ENCODE measurements around the gene BIRC2. TPM values are rescaled to one million over a fixed set of nuclear protein-coding genes. Genes with fewer than 3 reads are reported as not detected.

Gene BIRC2
- total RNA-seq, 1 experiment from 2014 or later, result 32.6 TPM

DNA sequence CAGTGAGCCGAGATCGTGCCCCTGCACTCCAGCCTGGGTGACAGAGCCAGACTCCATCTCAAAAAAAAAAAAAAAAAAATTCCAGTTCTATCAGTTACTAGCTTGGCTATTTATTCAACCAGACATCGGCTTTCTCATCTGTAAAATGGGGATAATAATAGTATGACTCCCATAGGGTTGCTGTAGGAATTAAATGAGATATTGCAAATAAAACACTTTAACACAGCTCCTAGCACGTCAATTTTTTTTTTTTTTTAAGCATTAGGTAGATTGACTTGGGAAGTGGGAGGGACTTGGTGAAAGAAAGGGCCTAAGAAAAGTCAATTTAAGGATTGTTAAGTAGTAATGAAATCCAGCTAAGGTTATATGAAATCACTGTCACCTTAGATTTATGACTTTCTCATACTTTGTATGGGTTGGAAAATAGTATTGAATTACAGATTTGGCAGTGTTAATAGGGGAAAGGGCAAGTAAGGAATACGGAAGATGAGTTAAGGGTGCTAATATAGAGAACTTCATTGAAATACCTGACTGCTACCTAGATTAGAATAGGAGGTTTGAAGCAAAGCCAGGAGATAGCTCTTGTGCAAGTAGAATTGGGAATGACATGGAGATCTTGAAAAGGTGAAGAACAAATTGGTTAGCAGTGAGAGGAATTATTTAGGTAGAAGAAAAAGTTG is 28.8 kb downstream of the BIRC2 start (continued):
- TF ChIP-seq, protein P1, sequence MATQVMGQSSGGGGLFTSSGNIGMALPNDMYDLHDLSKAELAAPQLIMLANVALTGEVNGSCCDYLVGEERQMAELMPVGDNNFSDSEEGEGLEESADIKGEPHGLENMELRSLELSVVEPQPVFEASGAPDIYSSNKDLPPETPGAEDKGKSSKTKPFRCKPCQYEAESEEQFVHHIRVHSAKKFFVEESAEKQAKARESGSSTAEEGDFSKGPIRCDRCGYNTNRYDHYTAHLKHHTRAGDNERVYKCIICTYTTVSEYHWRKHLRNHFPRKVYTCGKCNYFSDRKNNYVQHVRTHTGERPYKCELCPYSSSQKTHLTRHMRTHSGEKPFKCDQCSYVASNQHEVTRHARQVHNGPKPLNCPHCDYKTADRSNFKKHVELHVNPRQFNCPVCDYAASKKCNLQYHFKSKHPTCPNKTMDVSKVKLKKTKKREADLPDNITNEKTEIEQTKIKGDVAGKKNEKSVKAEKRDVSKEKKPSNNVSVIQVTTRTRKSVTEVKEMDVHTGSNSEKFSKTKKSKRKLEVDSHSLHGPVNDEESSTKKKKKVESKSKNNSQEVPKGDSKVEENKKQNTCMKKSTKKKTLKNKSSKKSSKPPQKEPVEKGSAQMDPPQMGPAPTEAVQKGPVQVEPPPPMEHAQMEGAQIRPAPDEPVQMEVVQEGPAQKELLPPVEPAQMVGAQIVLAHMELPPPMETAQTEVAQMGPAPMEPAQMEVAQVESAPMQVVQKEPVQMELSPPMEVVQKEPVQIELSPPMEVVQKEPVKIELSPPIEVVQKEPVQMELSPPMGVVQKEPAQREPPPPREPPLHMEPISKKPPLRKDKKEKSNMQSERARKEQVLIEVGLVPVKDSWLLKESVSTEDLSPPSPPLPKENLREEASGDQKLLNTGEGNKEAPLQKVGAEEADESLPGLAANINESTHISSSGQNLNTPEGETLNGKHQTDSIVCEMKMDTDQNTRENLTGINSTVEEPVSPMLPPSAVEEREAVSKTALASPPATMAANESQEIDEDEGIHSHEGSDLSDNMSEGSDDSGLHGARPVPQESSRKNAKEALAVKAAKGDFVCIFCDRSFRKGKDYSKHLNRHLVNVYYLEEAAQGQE (IDR thresholded peaks at IDR 0.05; ENCODE audit: low read depth), result no peak
- TF ChIP-seq ELF1 (IDR thresholded peaks at IDR 0.05; ENCODE audit: borderline replicate concordance, low read depth) (no peak), RAD21 (IDR thresholded peaks at IDR 0.05; ENCODE audit: low read depth) (no peak), SRF (IDR thresholded peaks at IDR 0.05; ENCODE audit: low read depth) (no peak), TCF7L2 (IDR thresholded peaks at IDR 0.05; ENCODE audit: borderline replicate concordance, extremely low read depth, insufficient read depth, insufficient read length) (no peak), EZH2 (IDR thresholded peaks at IDR 0.05) (no peak)

DNA sequence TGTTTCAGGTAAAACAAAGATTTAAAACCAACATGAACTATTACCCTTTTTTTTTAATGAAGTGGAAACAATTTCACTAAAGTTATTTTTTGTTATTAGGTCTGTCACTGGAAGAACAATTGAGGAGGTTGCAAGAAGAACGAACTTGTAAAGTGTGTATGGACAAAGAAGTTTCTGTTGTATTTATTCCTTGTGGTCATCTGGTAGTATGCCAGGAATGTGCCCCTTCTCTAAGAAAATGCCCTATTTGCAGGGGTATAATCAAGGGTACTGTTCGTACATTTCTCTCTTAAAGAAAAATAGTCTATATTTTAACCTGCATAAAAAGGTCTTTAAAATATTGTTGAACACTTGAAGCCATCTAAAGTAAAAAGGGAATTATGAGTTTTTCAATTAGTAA is 30.9 kb downstream of the BIRC2 start:
- Histone ChIP-seq H4K20me1 (ENCODE audit: insufficient read depth) (no peaks in the 10 kb centered on the region), H3K9ac (ENCODE audit: low read length) (no peak overlapping the region), H3K27ac (ENCODE audit: low read depth, low read length) (no peak overlapping the region), H3K9me2 (ENCODE audit: insufficient read depth) (no peaks in the 10 kb centered on the region), H3K4me2 (ENCODE audit: low read length) (no peak overlapping the region), H3K36me3 (ENCODE audit: control insufficient read depth in 1 of 2, insufficient read depth in 2 of 2, low read length in 2 of 2) (peaks cover 17 to 22% of the 10 kb centered on the region in 2 experiments), H3K79me2 (ENCODE audit: insufficient read depth, low read length) (peaks cover 18% of the 10 kb centered on the region), H2AFZ (ENCODE audit: low read depth, low read length, poor library complexity, severe bottlenecking) (no peak overlapping the region), H3K4me1 (ENCODE audit: control insufficient read depth in 1 of 2, insufficient read depth in 2 of 2, low read length in 2 of 2) (no peaks in the 10 kb centered on the region), H3K4me3 (replicated peaks in 1 of 2; ENCODE audit: low read depth in 1 of 2, low read length in 2 of 2) (no peak overlapping the region), H3K9me3 (ENCODE audit: control insufficient read depth in 1 of 2, insufficient read depth in 1 of 2, low read depth in 1 of 2, low read length in 2 of 2) (no peaks in the 10 kb centered on the region), H3K27me3 (ENCODE audit: insufficient read depth, low read length) (no peaks in the 10 kb centered on the region)
- RAD21 ChIA-PET (ENCODE audit: low non-redundant PET in 1 of 2, low total read pairs in 2 of 2, uncharacterized antibody in 2 of 2, unreplicated experiment in 2 of 2), result no interaction called here
- CTCF ChIA-PET, result no interaction called here
- intact Hi-C loops (cut with micrococcal nuclease), result no loop called here
- ATAC-seq (no peak), DNase-seq (ENCODE audit: low read depth, low spot score) (no peak)
- POLR2A ChIA-PET, result no interaction called here
- BruUV-seq (replicated peaks), result no TSS peak
- no peak for TF ChIP-seq SIN3A (IDR thresholded peaks at IDR 0.05; ENCODE audit: low read depth)
- TF ChIP-seq ELF1 (IDR thresholded peaks at IDR 0.05; ENCODE audit: borderline replicate concordance, low read depth), result no peak
- TF ChIP-seq EGR1 (IDR thresholded peaks at IDR 0.05; ENCODE audit: low read depth), result no peak
- TF ChIP-seq, protein P1 (IDR thresholded peaks at IDR 0.05; ENCODE audit: low read depth), result no peak
- TF ChIP-seq CBX3 (IDR thresholded peaks at IDR 0.05; ENCODE audit: low read depth), result no peak
- TF ChIP-seq CEBPB (IDR thresholded peaks at IDR 0.05; ENCODE audit: low read depth), result no peak

Measured in HCT116 (cell line).